ENCODE results near the gene NECAB2.

Gene NECAB2

DNA sequence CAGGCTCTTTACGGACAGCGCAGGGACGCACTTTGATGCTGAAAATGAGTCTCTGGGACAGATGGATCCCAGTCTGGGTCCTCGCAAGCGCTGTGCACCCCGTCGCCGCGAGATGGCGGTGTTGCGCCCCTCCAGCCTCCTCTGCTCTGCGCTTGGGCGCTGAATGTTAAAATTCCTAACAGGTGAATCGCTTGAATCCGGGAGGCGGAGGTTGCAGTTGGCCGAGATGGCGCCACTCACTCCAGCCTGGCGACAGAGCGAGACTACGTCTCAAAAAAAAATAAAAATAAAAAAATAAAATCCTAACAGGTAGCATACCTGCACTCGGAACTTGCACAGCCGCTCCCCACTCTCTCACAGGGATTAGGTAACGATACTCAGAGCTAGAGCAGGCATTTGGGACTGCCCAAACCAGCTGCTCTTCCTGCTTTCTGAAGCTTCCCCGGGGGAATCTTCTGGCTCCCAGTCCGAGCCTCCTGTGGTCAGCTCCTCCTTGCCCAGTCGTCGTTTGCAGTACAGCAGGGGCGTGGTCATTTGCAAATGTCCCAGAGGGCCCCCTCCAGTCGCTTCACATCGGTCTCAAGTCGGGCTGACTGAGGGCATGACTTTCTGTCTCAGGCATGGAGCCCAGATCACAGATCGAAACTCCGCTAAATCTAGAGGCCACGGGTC lies 41.2 kb upstream of the NECAB2 start:
- no peak overlapping the region for H3K4me3 ChIP-seq
- no peak overlapping the region for H3K27ac ChIP-seq
- no peak for DNase-seq (ENCODE audit: low spot score)
- TF ChIP-seq CTCF (IDR thresholded peaks at IDR 0.05) = peak; percentile 93

GRCh38 chr16:83928341-83929055 lies 39.5 kb upstream of the NECAB2 start:
- Histone ChIP-seq H3K4me3 (no peak overlapping the region), H3K27ac (no peak overlapping the region)
- DNase-seq (ENCODE audit: low spot score) = no peak
- no peak for TF ChIP-seq CTCF (IDR thresholded peaks at IDR 0.05)

DNA sequence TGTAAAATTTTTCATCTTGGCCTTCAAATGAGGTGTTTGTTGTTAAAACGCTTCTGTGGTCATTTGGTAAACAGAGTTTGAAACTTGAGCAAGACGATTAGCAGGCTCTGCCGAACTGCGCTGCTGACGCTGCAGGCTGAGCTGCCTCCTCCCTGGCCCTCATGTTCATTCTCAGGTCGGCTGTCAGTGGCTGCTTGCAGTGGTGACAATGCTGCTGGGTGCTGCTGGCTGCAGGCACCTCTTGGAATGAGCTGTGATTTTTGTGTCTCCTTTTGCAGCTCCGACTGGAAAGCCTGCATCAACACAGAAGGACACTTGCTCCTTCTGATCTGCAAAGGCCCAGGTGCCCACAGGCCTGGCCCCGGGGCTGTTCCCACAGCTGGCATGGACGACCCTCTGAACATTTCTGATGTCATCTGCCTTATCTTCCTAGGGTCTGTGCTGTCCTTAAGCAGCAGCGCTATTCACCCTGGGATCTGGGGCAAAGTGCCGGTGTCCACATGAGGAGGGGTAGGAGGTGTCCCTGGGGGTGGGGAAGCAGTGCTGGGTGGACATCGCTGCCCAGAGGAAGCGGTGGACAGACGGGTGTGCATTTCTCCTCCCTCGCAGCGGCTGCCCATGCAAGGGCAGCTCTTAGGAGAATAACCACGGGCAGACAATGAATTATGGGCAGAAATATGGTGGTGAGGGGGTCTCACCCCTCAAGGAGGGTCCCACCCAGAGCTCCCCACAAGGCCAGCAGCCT lies 38.1 kb upstream of the NECAB2 start:
- no peak for TF ChIP-seq CTCF (IDR thresholded peaks at IDR 0.05)
- no peak overlapping the region for H3K27ac ChIP-seq
- no peak overlapping the region for H3K4me3 ChIP-seq
- no peak for DNase-seq (ENCODE audit: low spot score)

GRCh38 chr16:83930730-83931500 lies 37.1 kb upstream of the NECAB2 start:
- no peak overlapping the region for H3K4me3 ChIP-seq
- no peak overlapping the region for H3K27ac ChIP-seq
- DNase-seq (ENCODE audit: low spot score) = no peak
- TF ChIP-seq CTCF (IDR thresholded peaks at IDR 0.05) = no peak

GRCh38 chr16:83931556-83931955 lies 36.5 kb upstream of the NECAB2 start:
- no peak overlapping the region for H3K4me3 ChIP-seq
- no peak overlapping the region for H3K27ac ChIP-seq
- DNase-seq (ENCODE audit: low spot score) = no peak
- no peak for TF ChIP-seq CTCF (IDR thresholded peaks at IDR 0.05)

DNA sequence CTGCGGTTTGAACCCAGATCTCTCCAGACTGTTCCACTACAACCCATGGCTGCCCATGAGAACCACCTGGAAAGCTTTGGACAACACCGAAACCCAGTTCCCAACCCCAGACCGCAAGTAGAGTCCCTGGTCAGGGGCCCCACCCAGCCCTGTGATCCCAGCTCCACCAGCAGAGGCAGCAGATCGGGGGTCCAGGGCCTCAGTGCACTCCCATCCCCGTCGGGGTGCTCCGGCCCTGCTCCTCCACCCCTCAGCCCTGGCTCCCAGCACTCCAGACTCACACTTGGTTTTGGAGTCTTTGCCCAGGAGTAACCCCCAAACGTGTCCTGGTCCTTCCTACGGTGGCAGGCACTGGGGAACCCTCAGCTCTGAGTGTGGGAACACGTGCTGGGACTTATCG lies 35.7 kb upstream of the NECAB2 start:
- Histone ChIP-seq H3K4me3 (no peak overlapping the region), H3K27ac (no peak overlapping the region)
- DNase-seq (ENCODE audit: low spot score) = no peak
- no peak for TF ChIP-seq CTCF (IDR thresholded peaks at IDR 0.05)

Measured in coronary artery (tissue), 2 donors.